NCI-H748 (cell line): ENCODE data around the gene SLC26A8.
"Not testable (repeated sequence)": the region's sequence is repeated elsewhere in the genome, so short reads cannot be mapped to it uniquely, and the experiment has no call there.

Source experiments
- DNase-seq: peaks from one replicate; lab custom pipeline; 2025; ENCODE audit not compliant: unreplicated experiment; lab: John Stamatoyannopoulos, UW

SLC26A8 gene

DNA sequence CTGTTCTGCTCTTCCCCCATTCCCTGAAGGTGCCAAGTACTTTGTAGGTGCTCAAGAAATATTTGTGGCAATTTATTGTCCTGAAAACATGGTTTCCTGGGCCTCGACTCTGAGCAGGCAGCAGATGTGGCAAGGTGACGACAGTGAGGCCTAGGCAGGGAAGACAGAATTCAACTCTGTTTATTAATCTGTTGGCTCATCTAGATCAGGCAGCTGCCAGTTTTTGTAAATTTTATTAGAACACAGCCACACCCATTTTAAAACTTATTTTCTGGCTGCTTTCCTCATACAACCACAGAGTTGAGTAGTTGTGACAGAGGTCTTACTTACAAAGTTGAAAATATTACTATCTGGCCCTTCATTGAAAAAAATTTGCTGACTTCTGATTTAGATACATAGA lies 27.7 kb upstream of the SLC26A8 start:
- no peak for DNase-seq

DNA sequence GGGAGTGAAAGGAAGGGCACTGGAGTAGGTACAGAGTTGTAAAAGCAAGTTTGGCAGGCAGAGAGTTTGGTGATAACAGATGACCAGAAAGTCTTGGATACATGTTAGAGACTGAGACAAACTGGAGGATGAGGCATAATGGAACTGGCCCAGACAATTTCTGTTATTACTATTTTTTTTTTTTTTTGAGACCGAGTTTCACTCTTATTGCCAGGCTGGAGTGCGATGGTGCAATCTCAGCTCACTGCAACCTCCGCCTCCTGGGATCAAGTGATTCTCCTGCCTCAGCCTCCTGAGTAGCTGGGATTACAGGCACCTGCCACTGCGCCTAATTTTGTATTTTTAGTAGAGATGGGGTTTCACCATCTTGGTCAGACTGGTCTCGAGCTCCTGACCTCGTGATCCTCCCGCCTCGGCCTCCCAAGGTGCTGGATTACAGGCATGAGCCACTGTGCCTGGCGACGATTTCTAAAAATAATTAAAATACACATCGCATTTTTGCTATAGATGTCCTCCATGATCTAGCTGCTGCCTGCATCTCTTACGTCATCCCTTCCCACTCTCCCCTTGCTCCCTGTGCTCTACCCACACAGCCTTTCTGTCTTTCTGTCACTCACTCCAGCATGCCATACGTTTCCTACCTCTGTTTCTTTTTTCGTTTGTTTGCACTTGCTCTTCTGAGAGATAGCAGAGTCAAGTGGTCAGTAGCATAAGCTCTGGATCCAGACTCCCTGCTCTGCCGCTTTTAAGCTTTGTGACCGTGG lies 26.7 kb upstream of the SLC26A8 start:
- no peak for DNase-seq

DNA sequence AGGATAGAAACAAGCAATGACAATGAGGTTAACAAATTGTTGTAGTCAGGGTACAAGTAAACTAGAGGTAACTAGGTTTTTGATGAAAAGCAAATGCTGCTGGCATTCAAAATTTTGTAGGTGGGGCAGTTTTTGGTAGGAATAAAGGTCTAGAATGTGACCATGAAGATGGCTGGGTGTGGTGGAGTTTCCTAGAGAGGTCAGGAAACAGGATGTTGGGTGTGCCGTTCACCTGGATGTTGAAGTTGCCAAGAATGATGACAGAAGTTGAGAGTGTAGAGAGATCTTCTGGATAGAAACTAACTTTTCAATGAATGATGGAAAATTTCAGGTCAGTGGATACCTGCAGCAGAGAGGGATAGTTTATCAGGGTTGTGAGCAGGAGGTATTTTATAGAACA lies 25.9 kb upstream of the SLC26A8 start:
- no peak for DNase-seq

DNA sequence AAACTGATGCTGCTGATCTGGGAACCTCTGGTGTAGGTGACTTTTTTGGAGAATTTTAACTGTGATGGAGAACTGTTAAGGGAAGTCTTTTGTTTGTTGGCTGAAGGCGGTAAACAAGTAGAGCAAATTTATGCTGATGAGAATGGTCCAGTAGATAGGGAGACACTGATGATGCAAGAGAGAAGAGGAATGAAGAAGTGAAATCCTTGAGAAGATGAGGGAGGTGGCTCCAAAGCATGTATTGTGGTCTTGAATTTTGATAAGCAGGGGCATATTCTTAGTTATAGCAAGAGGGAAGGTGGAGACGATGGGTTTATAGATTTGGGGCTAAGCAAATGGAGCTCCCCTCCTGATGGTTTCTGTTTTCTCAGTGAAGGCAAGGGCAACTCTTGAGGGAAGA lies 25.1 kb upstream of the SLC26A8 start:
- no peak for DNase-seq

DNA sequence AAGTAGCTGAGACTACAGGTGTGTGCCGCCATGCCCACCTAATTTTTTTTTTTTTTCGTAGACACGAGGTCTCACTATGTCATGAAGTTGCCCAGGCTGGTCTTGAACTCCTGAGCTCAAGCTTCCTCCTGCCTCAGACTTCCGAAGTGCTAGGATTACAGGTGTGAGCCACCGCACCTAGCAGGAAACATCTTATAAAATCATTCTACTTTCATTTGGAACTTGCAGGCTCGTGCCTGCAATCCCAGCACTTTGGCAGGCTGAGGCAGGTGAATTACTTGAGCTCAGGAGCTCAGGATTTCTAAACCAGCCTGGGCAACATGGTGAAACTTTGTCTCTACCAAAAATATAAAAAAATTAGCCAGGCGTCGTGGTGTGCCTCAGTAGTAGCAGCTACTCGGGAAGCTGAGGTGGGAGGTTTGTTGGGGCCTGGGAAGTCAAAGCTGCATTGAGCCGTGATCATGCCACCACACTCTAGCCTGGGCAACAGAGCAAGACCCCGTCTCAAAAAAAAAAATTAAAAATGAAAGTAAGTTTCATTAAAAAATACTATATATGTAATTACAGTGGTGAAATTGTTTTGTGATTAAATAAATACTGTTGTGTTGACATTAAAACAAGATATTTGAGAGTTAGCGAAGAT lies 18.3 kb upstream of the SLC26A8 start:
- DNase-seq: no peak

DNA sequence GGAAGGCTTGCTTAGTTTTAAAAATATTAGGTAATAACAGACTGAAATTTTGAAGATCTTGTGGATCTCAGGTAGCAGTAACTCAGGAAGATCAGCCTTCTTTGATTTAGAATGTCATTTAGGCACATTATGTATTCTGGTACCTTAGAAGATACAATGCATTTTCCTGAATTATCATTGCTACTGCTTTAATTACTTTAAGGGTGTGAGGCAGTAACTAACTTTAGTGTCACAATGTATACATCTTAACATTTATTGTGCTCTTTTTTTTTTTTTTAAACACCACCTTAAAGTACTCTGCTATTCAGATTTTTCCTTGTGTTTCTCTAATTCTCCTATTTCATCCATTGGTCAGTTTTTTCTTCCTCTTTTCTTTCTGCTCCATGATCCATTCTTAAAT lies 16.5 kb upstream of the SLC26A8 start:
- no peak for DNase-seq

DNA sequence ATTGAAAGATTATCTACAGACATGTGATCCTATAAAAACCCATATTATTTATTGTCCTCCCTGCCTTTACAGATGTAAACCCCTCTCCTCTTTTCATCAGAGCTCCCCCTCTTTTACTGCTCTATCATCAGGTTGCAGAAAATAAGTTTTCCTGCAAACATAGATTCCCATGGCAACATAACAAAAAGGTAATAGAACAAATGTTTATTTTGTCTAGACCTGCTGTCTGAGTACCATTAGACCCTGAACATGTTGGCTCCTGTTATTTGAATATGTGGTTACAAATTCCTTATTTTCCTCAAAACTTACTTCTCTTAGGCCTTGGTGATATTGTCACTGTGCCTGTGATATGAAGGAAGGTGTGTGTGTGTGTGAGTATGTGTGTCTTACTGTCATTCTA lies 14.7 kb upstream of the SLC26A8 start:
- DNase-seq: peak; percentile 55

DNA sequence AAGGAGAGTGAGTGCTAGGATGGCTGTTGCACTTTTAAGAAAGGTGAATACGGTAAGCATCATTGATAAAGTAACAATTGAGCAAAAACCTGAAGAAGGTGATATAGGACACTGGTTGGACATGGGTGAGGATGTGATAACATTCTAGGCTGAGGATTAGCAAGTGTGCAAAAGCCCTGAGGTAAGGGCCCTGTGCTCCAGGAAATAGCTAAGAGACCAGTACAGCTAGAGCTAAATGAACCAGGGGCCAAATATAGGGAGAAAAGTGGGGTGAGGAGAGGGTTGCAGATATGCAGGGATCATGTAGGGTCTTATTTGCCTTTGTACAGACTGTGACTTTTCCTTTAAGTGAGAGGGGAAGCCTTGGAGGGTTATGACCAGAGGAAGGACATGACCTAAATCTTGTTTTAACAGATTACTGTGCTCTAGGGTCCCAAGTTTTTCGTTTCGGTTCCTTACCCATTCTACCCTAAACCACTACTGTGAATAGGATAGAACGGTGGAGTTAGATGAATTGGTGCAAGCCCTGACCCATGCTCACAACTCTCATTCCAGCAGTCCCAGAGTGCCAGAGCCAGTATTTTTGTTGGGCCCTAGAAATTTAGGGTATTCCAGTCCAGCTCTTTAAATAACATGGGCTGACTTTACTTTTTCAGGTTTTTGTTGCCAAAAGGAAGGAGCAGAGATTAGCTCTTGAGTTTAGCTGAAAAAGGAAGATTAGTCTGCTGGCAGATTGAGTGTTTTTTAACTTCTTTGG lies 13.9 kb upstream of the SLC26A8 start:
- no peak for DNase-seq

DNA sequence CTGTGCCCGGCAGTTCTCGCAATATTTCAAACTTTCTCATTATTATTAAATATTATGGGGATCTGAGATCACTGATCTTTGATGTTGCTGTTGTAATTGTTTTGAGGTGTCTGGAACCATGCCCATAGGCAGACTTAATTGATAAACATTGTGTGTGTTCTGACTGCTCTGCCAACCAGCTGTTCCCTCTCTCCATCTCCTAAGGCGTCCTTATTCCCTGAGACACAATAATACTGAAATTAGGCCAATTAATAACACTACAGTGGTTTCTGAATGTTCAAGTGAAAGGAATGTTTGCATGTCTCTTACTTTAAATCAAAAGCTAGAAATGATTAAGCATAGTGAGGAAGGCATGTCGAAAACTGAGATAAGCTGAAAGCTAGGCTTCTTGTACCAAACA lies 10.8 kb upstream of the SLC26A8 start:
- no peak for DNase-seq

DNA sequence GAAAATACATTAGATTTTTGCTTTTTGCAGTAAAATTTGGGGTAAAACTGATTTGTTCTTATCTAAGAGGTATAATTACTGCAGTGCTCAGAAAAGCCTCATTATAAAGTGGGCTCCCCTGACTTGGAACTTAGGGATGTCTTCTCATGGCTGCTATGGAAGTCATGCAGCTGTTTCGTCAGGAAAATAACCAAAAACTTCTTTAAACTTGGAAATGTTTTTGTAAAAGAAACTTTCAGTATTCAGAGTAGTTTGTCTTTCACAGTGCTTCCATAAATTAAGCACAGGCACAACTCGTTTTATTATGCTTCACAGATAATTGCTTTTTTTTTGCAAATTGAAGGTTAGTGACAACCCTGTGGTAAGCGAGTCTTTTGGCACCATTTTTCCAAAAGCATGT lies 10.0 kb upstream of the SLC26A8 start:
- DNase-seq: no peak

DNA sequence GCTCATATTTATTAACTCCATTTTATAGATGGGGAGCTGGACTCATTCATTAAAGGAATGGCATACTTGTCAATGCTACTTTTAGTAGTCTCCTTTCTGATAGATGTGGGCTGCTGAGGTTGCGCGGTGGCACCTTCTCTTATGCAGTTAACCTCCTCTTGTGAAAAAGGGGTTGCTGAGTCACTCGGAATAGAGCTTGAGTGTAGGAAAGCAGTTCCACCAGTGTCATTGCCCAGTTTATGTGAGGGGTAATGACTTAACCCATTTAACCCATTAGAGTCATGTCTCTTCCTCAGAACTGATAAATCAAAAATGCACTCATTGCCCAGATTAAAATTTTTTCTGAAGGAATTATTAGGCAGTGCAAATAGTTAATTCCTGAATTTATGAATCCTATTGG lies 9.5 kb upstream of the SLC26A8 start:
- no peak for DNase-seq

DNA sequence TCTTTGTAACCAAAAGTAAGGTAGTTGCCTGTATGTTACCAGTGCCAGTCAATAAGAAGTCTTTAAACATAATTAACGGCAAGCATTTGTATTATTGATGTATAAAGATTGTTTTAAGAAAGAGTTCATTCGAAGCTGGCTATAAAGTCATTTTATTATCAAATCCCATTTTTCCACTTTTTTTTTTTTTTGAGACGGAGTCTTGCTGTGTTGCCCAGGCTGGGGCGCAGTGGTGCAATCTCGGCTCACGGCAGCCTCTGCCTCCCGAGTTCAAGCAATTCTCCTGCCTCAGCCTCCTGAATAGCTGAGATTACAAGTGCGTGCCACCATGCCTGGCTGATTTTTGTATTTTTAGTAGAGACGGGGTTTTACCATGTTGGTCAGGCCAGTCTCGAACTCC lies 8.7 kb upstream of the SLC26A8 start:
- DNase-seq: not testable (repeated sequence)

DNA sequence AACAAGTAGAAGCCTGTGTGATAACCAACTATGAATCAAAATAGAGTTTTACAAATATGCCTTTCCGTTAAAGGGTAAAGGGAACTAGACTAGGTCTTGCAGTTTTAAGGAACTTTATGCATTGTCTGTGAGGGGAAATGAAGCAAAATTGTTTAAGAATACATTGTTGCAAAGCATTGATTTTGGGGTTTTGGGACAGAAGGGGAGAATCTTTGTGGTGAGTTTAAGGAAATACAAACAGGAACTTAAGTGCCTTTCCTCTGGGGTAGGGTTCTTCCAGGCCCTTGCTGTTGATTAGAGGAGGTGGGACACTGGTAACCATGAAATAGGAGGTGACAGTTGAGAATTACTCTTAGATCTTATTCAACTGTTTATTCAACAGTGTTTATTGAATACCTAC lies 7.8 kb upstream of the SLC26A8 start:
- no peak for DNase-seq

DNA sequence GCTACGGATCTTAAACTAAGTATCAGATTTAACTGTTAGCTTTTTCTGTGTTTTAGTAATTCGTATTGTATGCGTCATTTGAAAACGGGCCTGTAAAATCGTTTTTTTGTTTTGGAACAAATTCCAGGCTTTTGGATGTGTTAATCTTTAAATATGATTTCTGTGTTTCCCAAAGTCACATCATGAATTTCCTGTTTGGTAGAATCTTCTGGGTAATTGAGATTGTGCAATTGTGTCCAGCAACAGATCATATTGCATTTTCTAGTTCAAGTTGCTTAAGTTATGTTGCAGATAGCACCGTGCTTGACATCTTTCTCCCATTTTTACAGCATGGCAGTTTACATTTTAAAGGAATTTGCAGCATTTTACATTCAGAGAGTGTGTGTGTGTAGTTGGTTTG lies 5.0 kb upstream of the SLC26A8 start:
- DNase-seq: peak; percentile 34

DNA sequence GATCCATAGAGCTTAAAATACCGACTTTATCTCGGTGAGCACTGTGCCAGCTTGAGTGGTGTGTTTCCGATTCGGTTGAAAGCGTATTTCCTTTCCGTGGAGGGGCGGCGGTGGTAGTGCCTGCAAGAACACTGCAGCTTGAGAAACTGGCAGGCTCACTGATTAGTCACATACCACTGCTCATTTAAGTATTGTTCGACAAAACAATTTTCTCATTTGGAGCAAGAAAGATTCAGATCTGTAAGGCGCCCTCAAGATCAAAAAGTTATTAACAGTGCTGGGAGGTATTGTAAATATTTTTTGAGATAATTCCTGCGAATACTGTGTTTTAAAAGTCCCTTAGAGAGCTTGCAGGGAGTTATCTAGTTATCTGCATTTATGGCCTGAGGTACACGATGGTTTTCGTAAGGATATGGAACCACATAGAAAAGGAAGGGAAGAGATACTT lies 4.5 kb upstream of the SLC26A8 start:
- DNase-seq: peak; percentile 73

DNA sequence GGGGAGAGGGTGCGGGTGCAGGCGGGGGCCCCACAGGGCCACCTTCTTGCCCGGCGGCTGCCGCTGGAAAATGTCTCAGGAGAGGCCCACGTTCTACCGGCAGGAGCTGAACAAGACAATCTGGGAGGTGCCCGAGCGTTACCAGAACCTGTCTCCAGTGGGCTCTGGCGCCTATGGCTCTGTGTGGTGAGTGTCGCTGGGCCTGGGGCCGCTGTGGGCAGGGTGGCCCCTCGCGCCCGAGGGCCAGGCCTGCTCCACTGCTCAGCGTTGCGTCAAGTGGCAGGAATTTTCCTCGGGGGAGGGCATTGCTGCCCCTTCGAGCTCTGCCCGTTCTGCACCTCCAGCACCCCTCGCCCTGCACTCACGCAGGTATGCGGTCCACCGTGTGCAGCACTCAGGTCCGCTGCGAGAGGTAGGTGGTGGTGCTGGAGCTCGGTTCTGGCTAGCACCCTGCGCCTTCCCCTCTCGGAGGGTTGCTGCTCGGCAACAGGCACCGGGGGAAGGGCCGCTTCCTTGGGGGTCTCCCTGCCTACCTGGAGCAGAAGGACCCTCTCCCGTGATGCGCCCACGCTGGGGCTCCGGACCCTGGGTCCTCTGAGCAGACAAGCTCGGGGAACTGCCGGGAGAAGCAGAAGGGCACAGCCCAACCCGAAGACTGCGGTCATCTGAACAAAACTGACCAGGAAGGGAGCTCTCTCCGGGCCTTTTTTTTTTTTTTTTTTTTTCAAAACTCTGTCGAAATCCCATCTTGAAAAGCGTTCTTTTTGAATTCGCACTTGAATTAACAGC lies 3.8 kb upstream of the SLC26A8 start:
- peak; percentile 77 for DNase-seq

DNA sequence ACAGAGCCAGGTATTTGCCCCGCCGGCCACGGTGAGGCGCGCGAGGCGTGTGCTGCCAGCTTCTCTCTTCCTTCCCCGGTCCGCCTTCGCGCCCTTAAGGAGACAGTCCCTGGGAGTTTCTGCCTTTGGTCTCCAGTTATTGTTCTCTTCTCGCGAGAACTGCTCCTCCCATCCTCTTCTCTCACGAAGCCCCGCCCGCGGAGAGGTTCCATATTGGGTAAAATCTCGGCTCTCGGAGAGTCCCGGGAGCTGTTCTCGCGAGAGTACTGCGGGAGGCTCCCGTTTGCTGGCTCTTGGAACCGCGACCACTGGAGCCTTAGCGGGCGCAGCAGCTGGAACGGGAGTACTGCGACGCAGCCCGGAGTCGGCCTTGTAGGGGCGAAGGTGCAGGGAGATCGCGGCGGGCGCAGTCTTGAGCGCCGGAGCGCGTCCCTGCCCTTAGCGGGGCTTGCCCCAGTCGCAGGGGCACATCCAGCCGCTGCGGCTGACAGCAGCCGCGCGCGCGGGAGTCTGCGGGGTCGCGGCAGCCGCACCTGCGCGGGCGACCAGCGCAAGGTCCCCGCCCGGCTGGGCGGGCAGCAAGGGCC lies 3.2 kb upstream of the SLC26A8 start, which contains the start of gene MAPK14:
MAPK14 (plus strand) TSS at position 308 of the 587 bp plus-strand sequence. CDS start 350 bp downstream, outside the sequence.
- peak; percentile 100 for DNase-seq

DNA sequence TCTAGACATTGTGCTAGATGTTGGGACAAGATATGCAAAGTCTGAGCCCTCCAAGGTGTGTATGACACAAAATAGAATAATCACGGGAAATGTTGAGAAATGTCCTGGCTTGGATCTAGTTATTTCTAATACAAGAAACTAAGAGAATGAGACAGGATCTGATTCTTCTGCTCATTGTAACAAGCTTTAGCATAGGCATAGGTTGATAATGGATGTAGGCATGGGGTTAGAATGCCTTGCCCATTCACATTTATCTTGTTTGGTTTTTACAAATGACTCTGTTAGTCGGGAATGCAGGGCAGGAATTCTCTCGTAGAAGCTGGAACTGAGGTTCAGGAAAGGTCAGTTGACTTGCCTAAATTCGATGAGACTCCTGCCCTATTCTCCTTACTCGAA lies 1.5 kb upstream of the SLC26A8 start:
- DNase-seq: no peak

DNA sequence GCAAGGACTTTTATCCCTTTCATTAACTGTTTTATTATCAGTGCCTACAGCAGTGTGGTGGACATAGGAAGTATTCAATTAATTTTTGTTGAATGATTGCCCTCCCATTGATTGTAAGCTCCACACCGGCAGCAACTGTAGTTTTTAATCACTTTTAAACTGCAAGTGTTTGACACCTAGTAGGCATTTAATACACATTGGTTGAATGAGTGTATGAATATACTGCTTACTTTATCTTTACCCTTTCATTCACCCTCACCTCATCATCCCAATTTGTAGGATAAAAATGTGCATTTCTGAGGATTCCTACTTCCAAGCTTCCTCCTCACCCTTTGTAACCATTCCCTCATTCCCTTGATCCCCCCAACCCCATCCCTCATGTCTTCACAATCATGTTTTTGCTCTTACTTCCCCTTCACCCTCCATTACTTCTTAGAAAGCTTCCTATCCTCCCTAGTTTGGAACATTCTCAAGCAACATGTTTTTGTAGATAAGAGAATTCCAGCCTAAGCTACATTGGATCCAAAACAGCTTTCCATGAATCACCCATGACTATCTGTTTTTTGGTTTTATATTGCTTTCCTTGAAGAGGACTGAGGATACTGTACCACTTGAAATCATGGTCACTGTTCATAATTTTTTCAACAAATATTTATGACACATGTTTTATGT lies 955 bp upstream of the SLC26A8 start:
- DNase-seq: no peak

DNA sequence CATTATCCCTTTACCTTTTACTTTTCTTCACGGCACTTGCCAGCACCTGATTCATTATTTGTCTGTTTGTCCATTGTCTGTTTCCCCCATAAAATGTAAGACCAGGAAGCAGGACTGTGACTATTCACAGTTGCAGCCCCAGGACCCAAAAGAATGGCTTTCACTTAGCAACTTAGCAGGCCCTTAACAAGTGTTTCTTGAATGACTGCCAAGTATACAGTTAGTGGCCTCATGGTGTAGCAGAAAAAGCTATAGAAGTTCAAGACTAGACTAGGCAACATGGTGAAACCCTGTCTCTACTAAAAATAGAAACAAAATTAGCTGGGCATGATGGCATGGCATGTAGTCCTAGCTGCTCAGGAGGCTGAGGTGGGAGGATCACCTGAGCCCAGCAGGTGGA lies 4.3 kb downstream of the SLC26A8 start:
- no peak for DNase-seq
